Endodermal cell (in vitro differentiated cells): Measurements from ENCODE around the gene SOCS6. TPM values are rescaled to one million over a fixed set of nuclear protein-coding genes. Genes with fewer than 3 reads are reported as not detected.

Experiments
- DNase-seq: peaks from one replicate; pipeline ENCODE4 v3.0.0-alpha.2; 2017
- H3K27ac ChIP-seq: 2 replicates; pipeline ENCODE4 v1.5.1; 2013; ENCODE audit warnings: mild to moderate bottlenecking, low read depth, low read length, moderate library complexity
- H3K27me3 ChIP-seq: 2 replicates; pipeline ENCODE4 v1.6.1; 2013; ENCODE audit warnings: mild to moderate bottlenecking, low read length, moderate library complexity; ENCODE audit not compliant: insufficient read depth, control insufficient read depth, poor library complexity, severe bottlenecking
- H3K36me3 ChIP-seq: 2 replicates; pipeline ENCODE4 v1.7.0; 2013; ENCODE audit warnings: mild to moderate bottlenecking, low read length, moderate library complexity; ENCODE audit not compliant: control insufficient read depth, insufficient read depth
- H3K4me1 ChIP-seq: one replicate; pipeline ENCODE4 v1.7.0; 2013; ENCODE audit warnings: low read length; ENCODE audit not compliant: control insufficient read depth, insufficient read depth
- H3K4me3 ChIP-seq: 2 replicates; pipeline ENCODE4 v1.5.1; 2013; ENCODE audit warnings: mild to moderate bottlenecking, low read length, moderate library complexity
- H3K9ac ChIP-seq: 2 replicates; pipeline ENCODE4 v1.6.1; 2013; ENCODE audit warnings: mild to moderate bottlenecking, low read length, moderate library complexity; ENCODE audit not compliant: poor library complexity, severe bottlenecking; ENCODE audit errors: extremely low read depth
- H3K9me3 ChIP-seq: 2 replicates; pipeline ENCODE4 v1.6.1; 2013; ENCODE audit warnings: mild to moderate bottlenecking, low read length, moderate library complexity; ENCODE audit not compliant: control insufficient read depth
- H3K27ac Mint-ChIP-seq: 2 replicates; pipeline ENCODE4 v1.8.0; 2020; ENCODE audit warnings: mixed read lengths
- H3K27me3 Mint-ChIP-seq: 2 replicates; pipeline ENCODE4 v1.8.0; 2021; ENCODE audit warnings: mild to moderate bottlenecking, mixed read lengths; ENCODE audit not compliant: insufficient read depth
- H3K36me3 Mint-ChIP-seq: 2 replicates; pipeline ENCODE4 v1.8.0; 2020; ENCODE audit warnings: low read depth, mixed read lengths
- H3K4me1 Mint-ChIP-seq: 2 replicates; pipeline ENCODE4 v1.8.0; 2020; ENCODE audit warnings: mixed read lengths
- H3K4me3 Mint-ChIP-seq: 2 replicates; pipeline ENCODE4 v1.8.0; 2020; ENCODE audit warnings: mild to moderate bottlenecking, moderate library complexity, mixed read lengths
- H3K9me3 Mint-ChIP-seq: 2 replicates; pipeline ENCODE4 v1.8.0; 2020; ENCODE audit warnings: mild to moderate bottlenecking, mixed read lengths
- CTCF ChIP-seq: fragments of 200-600 bp; sonication (generic); conservative IDR thresholded peaks from 2 replicates; pipeline ENCODE4 v1.5.0; 2021; ENCODE audit warnings: antibody characterized with exemption, mild to moderate bottlenecking
- WGBS, 2 experiments: methylation state at CpG; one replicate each; pipeline versions ENCODE4 v1.1.5 to v1.1.7; 2013; ENCODE audit warnings: missing lambda C conversion rate in 2 of 2, mixed read lengths in 1 of 2; ENCODE audit not compliant: insufficient coverage in 1 of 2, insufficient read length in 1 of 2; 5-methylcytosine and 5-hydroxymethylcytosine counted together
- total RNA-seq, 2 donors: library from RNA; stranded (reverse); fragmentation: NEBNext Ultra II Directional in 1 of 2; extraction: Animal tissue kit (Norgen Biotek cat#: 25700) in 1 of 2; gene quantifications; 2 replicates in 1 of 2; 3 replicates in 1 of 2; pipeline ENCODE4 v1.2.1, GENCODE V29; 2021

SOCS6 gene
- total RNA-seq, 2 donors from 2014 or later: 28.2 to 30.0 TPM

GRCh38 chr18:70293166-70293565 lies 4.3 kb downstream of the SOCS6 start:
- no peak for DNase-seq

GRCh38 chr18:70294471-70295191 lies 5.8 kb downstream of the SOCS6 start:
- H3K27ac ChIP-seq: no peak overlapping the region
- H3K4me1 ChIP-seq: peaks cover 7% of the 10 kb centered on the region
- Mint-ChIP-seq H3K36me3 (peaks cover 17% of the 10 kb centered on the region), H3K9me3 (no peaks in the 10 kb centered on the region), H3K4me1 (peaks cover 49% of the 10 kb centered on the region), H3K27ac (no peak overlapping the region), H3K4me3 (no peak overlapping the region), H3K27me3 (no peaks in the 10 kb centered on the region)
- H3K36me3 ChIP-seq: peaks cover 38% of the 10 kb centered on the region
- TF ChIP-seq CTCF: no peak
- DNase-seq: no peak
- WGBS, 2 experiments: 93 to 96% methylated on average over 2 to 4 of the region's 5 CpGs
- no peaks in the 10 kb centered on the region for H3K27me3 ChIP-seq
- no peak overlapping the region for H3K9ac ChIP-seq
- no peak overlapping the region for H3K4me3 ChIP-seq
- H3K9me3 ChIP-seq: no peaks in the 10 kb centered on the region

More at GRCh38 chr18:70293166-70293565, 4.3 kb downstream of the SOCS6 start:
- no peaks in the 10 kb centered on the region for H3K9me3 ChIP-seq
- WGBS, 2 experiments: 87% methylated on average over 3 of the region's 3 CpGs; no CpG with 5 or more reads in 1 of the 2 experiments
- H3K27me3 Mint-ChIP-seq: no peaks in the 10 kb centered on the region
- no peak overlapping the region for H3K27ac ChIP-seq
- no peaks in the 10 kb centered on the region for H3K27me3 ChIP-seq
- H3K4me1 ChIP-seq: peaks cover 7% of the 10 kb centered on the region
- no peak for TF ChIP-seq CTCF
- no peak overlapping the region for H3K9ac ChIP-seq
- H3K4me1 Mint-ChIP-seq: peaks cover 49% of the 10 kb centered on the region
- H3K9me3 Mint-ChIP-seq: no peaks in the 10 kb centered on the region
- no peak overlapping the region for H3K4me3 Mint-ChIP-seq
- H3K36me3 ChIP-seq: peaks cover 27% of the 10 kb centered on the region
- peaks cover 12% of the 10 kb centered on the region for H3K36me3 Mint-ChIP-seq
- H3K27ac Mint-ChIP-seq: no peak overlapping the region
- H3K4me3 ChIP-seq: no peak overlapping the region

- no peak overlapping the region for H3K9ac ChIP-seq
- no peak overlapping the region for H3K27ac ChIP-seq
- H3K4me1 Mint-ChIP-seq: peaks cover 48% of the 10 kb centered on the region
- H3K4me1 ChIP-seq: peaks cover 7% of the 10 kb centered on the region
- peaks cover 38% of the 10 kb centered on the region for H3K36me3 ChIP-seq
- no peak for DNase-seq
- no peak overlapping the region for H3K4me3 Mint-ChIP-seq
- no peaks in the 10 kb centered on the region for H3K9me3 Mint-ChIP-seq
- 90 to 94% methylated on average over 6 to 8 of the region's 8 CpGs for WGBS, 2 experiments
- no peaks in the 10 kb centered on the region for H3K27me3 ChIP-seq
- no peak overlapping the region for H3K4me3 ChIP-seq
- H3K27ac Mint-ChIP-seq: peak overlapping the region; percentile 1
- peaks cover 17% of the 10 kb centered on the region for H3K36me3 Mint-ChIP-seq
- no peak for TF ChIP-seq CTCF
- H3K9me3 ChIP-seq: no peaks in the 10 kb centered on the region
- H3K27me3 Mint-ChIP-seq: no peaks in the 10 kb centered on the region
Measured at GRCh38 chr18:70295192-70296188, 6.6 kb downstream of the SOCS6 start.
